H1 (cell line): Measurements from ENCODE around the gene PPP1R3C. TPM values are rescaled to one million over a fixed set of nuclear protein-coding genes. Genes with fewer than 3 reads are reported as not detected.

Source experiments
- CTCF ChIA-PET: fragments of 300-600 bp; sonication (Branson Sonifier 250); formaldehyde crosslinking; loops from one replicate; lab custom pipeline; 2021; ENCODE audit not compliant: partially characterized antibody; lab: Charles Lee
- POLR2A ChIA-PET: fragments of 300-600 bp; sonication (Branson Sonifier 250); formaldehyde crosslinking; loops from one replicate; lab custom pipeline; 2021; ENCODE audit warnings: inconsistent platforms; ENCODE audit not compliant: partially characterized antibody; lab: Charles Lee
- DNase-seq, 2 experiments: peaks; one replicate each; pipeline versions ENCODE4 v3.0.0 to v3.0.0-alpha.2; 2010 to 2022; ENCODE audit warnings: low spot score in 2 of 2, low read depth in 1 of 2, mixed read lengths in 1 of 2
- FAIRE-seq: peaks from 2 replicates; lab custom pipeline; 2011; peaks lifted over from hg19 to GRCh38; lab: Jason Lieb, UNC
- H2AFZ ChIP-seq: 2 replicates; pipeline ENCODE4 v1.8.1; 2012; ENCODE audit warnings: low read length, inconsistent platforms
- H2AK5ac ChIP-seq: 2 replicates; pipeline ENCODE4 v1.6.1; 2013; ENCODE audit warnings: low read depth, low read length
- H2BK120ac ChIP-seq: replicated peaks from 2 replicates; pipeline ENCODE3; 2013; ENCODE audit warnings: low read depth, low read length, inconsistent platforms
- H2BK12ac ChIP-seq: 2 replicates; pipeline ENCODE4 v1.6.1; 2013; ENCODE audit warnings: low read depth, low read length
- H2BK15ac ChIP-seq: 2 replicates; pipeline ENCODE4 v1.6.1; 2013; ENCODE audit warnings: low read length
- H2BK20ac ChIP-seq: 2 replicates; pipeline ENCODE4 v1.6.1; 2013; ENCODE audit warnings: low read length
- H2BK5ac ChIP-seq: 2 replicates; pipeline ENCODE4 v1.6.1; 2013; ENCODE audit warnings: low read depth, low read length
- H3K14ac ChIP-seq: 2 replicates; pipeline ENCODE4 v1.6.1; 2013; ENCODE audit warnings: inconsistent platforms; ENCODE audit not compliant: insufficient read length
- H3K18ac ChIP-seq: 2 replicates; pipeline ENCODE4 v1.6.1; 2013; ENCODE audit warnings: low read length; ENCODE audit errors: extremely low read depth
- H3K23ac ChIP-seq: 2 replicates; pipeline ENCODE4 v1.6.1; 2013; ENCODE audit warnings: inconsistent platforms; ENCODE audit not compliant: insufficient read length
- H3K23me2 ChIP-seq: 2 replicates; pipeline ENCODE4 v1.6.1; 2013; ENCODE audit warnings: low read depth, low read length
- H3K27ac ChIP-seq: 2 replicates; pipeline ENCODE4 v1.6.1; 2011; ENCODE audit warnings: low read depth, low read length, inconsistent platforms
- H3K27me3 ChIP-seq, 4 experiments: replicated peaks in 1 of 4; 1 replicate in 1 of 4; 2 replicates in 3 of 4; pipeline versions ENCODE4 v1.6.1 to v1.8.1; 2011 to 2013; ENCODE audit warnings: low read length in 3 of 4, mild to moderate bottlenecking in 3 of 4, inconsistent platforms in 2 of 4, mixed read lengths in 2 of 4, moderate library complexity in 1 of 4; ENCODE audit not compliant: control insufficient read depth in 3 of 4, insufficient read depth in 3 of 4; ENCODE audit errors: extremely low read depth in 1 of 4
- H3K36me3 ChIP-seq, 4 experiments: 2 replicates each; pipeline versions ENCODE4 v1.6.1 to v1.8.1; 2011 to 2013; ENCODE audit warnings: mild to moderate bottlenecking in 4 of 4, low read length in 3 of 4, moderate library complexity in 2 of 4, control low read depth in 1 of 4, inconsistent platforms in 1 of 4; ENCODE audit not compliant: insufficient read depth in 4 of 4, control insufficient read depth in 2 of 4
- H3K4ac ChIP-seq: replicated peaks from 2 replicates; pipeline ENCODE3; 2013; ENCODE audit warnings: low read length, low read depth, mixed read lengths, inconsistent platforms; ENCODE audit not compliant: insufficient read length
- H3K4me1 ChIP-seq, 4 experiments: replicated peaks in 1 of 4; 1 replicate in 1 of 4; 2 replicates in 3 of 4; pipeline versions ENCODE4 v1.6.1 to v1.8.1; 2011 to 2013; ENCODE audit warnings: low read length in 3 of 4, inconsistent platforms in 2 of 4, mixed read lengths in 1 of 4; ENCODE audit not compliant: insufficient read depth in 4 of 4, control insufficient read depth in 3 of 4
- H3K4me2 ChIP-seq, 2 experiments: 2 replicates each; pipeline versions ENCODE4 v1.6.1 to v1.8.1; 2011 to 2013; ENCODE audit warnings: low read depth in 2 of 2, low read length in 2 of 2, control low read depth in 1 of 2, inconsistent platforms in 1 of 2, mild to moderate bottlenecking in 1 of 2; ENCODE audit not compliant: insufficient read depth in 1 of 2
- H3K4me3 ChIP-seq, 4 experiments: fragments of 200-600, 300-600 bp in 1 of 4; sonication (generic), shearing (Covaris generic), sonication (Bioruptor Twin) in 1 of 4; 2 replicates each; pipeline versions ENCODE4 v1.5.1 to v1.8.1; 2011 to 2016; ENCODE audit warnings: low read length in 4 of 4, low read depth in 3 of 4, control low read depth in 2 of 4, inconsistent platforms in 2 of 4, mild to moderate bottlenecking in 2 of 4, mixed read lengths in 1 of 4, moderate library complexity in 1 of 4; ENCODE audit not compliant: insufficient read depth in 2 of 4; ENCODE audit errors: extremely low read depth in 1 of 4
- H3K56ac ChIP-seq: replicated peaks from 2 replicates; pipeline ENCODE3; 2013; ENCODE audit warnings: low read depth, mild to moderate bottlenecking, mixed read lengths, low read length, inconsistent platforms; ENCODE audit not compliant: insufficient read length
- H3K79me1 ChIP-seq: 2 replicates; pipeline ENCODE4 v1.6.1; 2013; ENCODE audit warnings: low read depth, low read length, control low read depth
- H3K79me2 ChIP-seq, 2 experiments: 2 replicates each; pipeline versions ENCODE4 v1.6.1 to v1.8.1; 2012 to 2013; ENCODE audit warnings: low read length in 2 of 2, mild to moderate bottlenecking in 2 of 2, inconsistent platforms in 1 of 2; ENCODE audit not compliant: insufficient read depth in 2 of 2, control insufficient read depth in 1 of 2
- H3K9ac ChIP-seq, 4 experiments: replicated peaks in 1 of 4; 1 replicate in 1 of 4; 2 replicates in 3 of 4; pipeline versions ENCODE4 v1.6.1 to v1.8.1; 2011 to 2013; ENCODE audit warnings: low read depth in 3 of 4, low read length in 3 of 4, control low read depth in 2 of 4, mild to moderate bottlenecking in 2 of 4, moderate library complexity in 2 of 4, inconsistent platforms in 1 of 4; ENCODE audit errors: extremely low read depth in 1 of 4
- H3K9me3 ChIP-seq, 2 experiments: 2 replicates each; pipeline versions ENCODE4 v1.6.1 to v1.8.1; 2012 to 2013; ENCODE audit warnings: mild to moderate bottlenecking in 2 of 2, moderate library complexity in 2 of 2, control low read depth in 1 of 2, inconsistent platforms in 1 of 2, low read depth in 1 of 2, low read length in 1 of 2, mixed read lengths in 1 of 2; ENCODE audit not compliant: insufficient read depth in 2 of 2
- H4K20me1 ChIP-seq, 2 experiments: replicated peaks in 1 of 2; 2 replicates each; pipeline versions ENCODE3 to v1.8.1; 2011 to 2013; ENCODE audit warnings: inconsistent platforms in 2 of 2, low read length in 2 of 2, mild to moderate bottlenecking in 1 of 2; ENCODE audit not compliant: insufficient read depth in 2 of 2, control insufficient read depth in 1 of 2
- H4K5ac ChIP-seq: 2 replicates; pipeline ENCODE4 v1.6.1; 2013; ENCODE audit warnings: low read length, low read depth, mixed read lengths, inconsistent platforms; ENCODE audit not compliant: insufficient read length
- H4K8ac ChIP-seq: 2 replicates; pipeline ENCODE4 v1.8.0; 2013; ENCODE audit warnings: mild to moderate bottlenecking, moderate library complexity, low read length, inconsistent platforms; ENCODE audit not compliant: insufficient read depth; ENCODE audit errors: extremely low read depth
- H4K91ac ChIP-seq: replicated peaks from 2 replicates; pipeline ENCODE3; 2013; ENCODE audit warnings: low read length, mixed read lengths, inconsistent platforms; ENCODE audit not compliant: insufficient read length
- BCL11A ChIP-seq, 2 experiments: IDR thresholded peaks; one replicate each; pipeline ENCODE4 v1.6.1; 2011; ENCODE audit warnings: low read depth in 2 of 2, low read length in 2 of 2, mild to moderate bottlenecking in 2 of 2
- CBX8 ChIP-seq: fragments of 300-800, 300-1000 bp; sonication (generic); IDR thresholded peaks from 2 replicates; pipeline ENCODE4 v1.7.1; 2016; ENCODE audit warnings: low read depth, low read length, borderline replicate concordance
- CEBPB ChIP-seq: IDR thresholded peaks from 2 replicates; pipeline ENCODE4 v1.6.1; 2012; ENCODE audit warnings: low read depth, low read length
- GABPA ChIP-seq: IDR thresholded peaks from 2 replicates; pipeline ENCODE4 v1.6.1; 2011; ENCODE audit warnings: mild to moderate bottlenecking, low read length, moderate library complexity, borderline replicate concordance; ENCODE audit not compliant: insufficient read depth
- KDM1A ChIP-seq: fragments of 200-600, 300-600 bp; sonication (generic); IDR thresholded peaks from 2 replicates; pipeline ENCODE4 v1.7.1; 2016; ENCODE audit warnings: mild to moderate bottlenecking, low read length, borderline replicate concordance
- KDM4A ChIP-seq: IDR thresholded peaks from one replicate; pipeline ENCODE4 v1.7.1; 2012; ENCODE audit warnings: low read depth, mild to moderate bottlenecking, moderate library complexity, low read length, inconsistent platforms; ENCODE audit not compliant: severe bottlenecking
- KDM5A ChIP-seq: fragments of 200-600 bp; IDR thresholded peaks from 2 replicates; pipeline ENCODE4 v1.7.1; 2012; ENCODE audit warnings: mild to moderate bottlenecking, low read length, inconsistent platforms, mixed read lengths
- RNF2 ChIP-seq: fragments of 200-900, 300-1000 bp; sonication (generic); IDR thresholded peaks from 2 replicates; pipeline ENCODE4 v1.7.1; 2016; ENCODE audit warnings: borderline replicate concordance, low read depth, mild to moderate bottlenecking, antibody characterized with exemption, low read length; ENCODE audit not compliant: poor library complexity, severe bottlenecking; ENCODE audit errors: missing control alignments
- SIX5 ChIP-seq: IDR thresholded peaks from 2 replicates; pipeline ENCODE4 v1.6.1; 2011; ENCODE audit warnings: mild to moderate bottlenecking, low read depth, low read length
- SP2 ChIP-seq: IDR thresholded peaks from 2 replicates; pipeline ENCODE4 v1.6.1; 2012; ENCODE audit warnings: mild to moderate bottlenecking, low read length, inconsistent platforms
- SP4 ChIP-seq: IDR thresholded peaks from 2 replicates; pipeline ENCODE4 v1.6.1; 2012; ENCODE audit warnings: low read length, inconsistent platforms
- USF2 ChIP-seq: IDR thresholded peaks from 2 replicates; pipeline ENCODE4 v1.6.1; 2011; ENCODE audit warnings: low read length, improper control_type of control experiment
- YY1 ChIP-seq: IDR thresholded peaks from 2 replicates; pipeline ENCODE4 v1.6.1; 2011; ENCODE audit warnings: low read depth, mild to moderate bottlenecking, low read length
- ZNF274 ChIP-seq: IDR thresholded peaks from 2 replicates; pipeline ENCODE4 v1.7.0; 2012; ENCODE audit warnings: low read length, borderline replicate concordance; ENCODE audit errors: extremely low read depth
- WGBS, 2 experiments: shearing (Covaris generic) in 1 of 2; methylation state at CpG; one replicate each; pipeline versions ENCODE4 v1.1.6 to v1.1.7; 2013 to 2015; ENCODE audit warnings: low lambda C conversion rate in 2 of 2, mixed read lengths in 2 of 2, inconsistent platforms in 1 of 2, low coverage in 1 of 2, missing lambda C conversion rate in 1 of 2; ENCODE audit not compliant: insufficient replicate concordance in 2 of 2, insufficient coverage in 1 of 2, insufficient read length in 1 of 2; ENCODE audit errors: extremely low coverage in 1 of 2, missing lambda C conversion rate in 1 of 2; 5-methylcytosine and 5-hydroxymethylcytosine counted together
- polyA plus RNA-seq, 7 experiments: library from polyadenylated mRNA; depleted of rRNA in 3 of 7; stranded (reverse) in 5 of 7; unstranded in 2 of 7; fragments of >200 nt in 5 of 7; fragments of 200-250 nt in 2 of 7; gene quantifications; 1 replicate in 5 of 7; 2 replicates in 1 of 7; 4 replicates in 1 of 7; pipeline versions ENCODE4 v1.2.1 to v1.2.3, GENCODE V29; 2011 to 2013; ENCODE audit warnings: missing spikeins in 2 of 7, mixed read lengths in 2 of 7
- total RNA-seq: library from RNA; stranded (reverse); fragmentation: NEBNext Ultra II Directional; extraction: Animal tissue kit (Norgen Biotek cat#: 25700); gene quantifications from 2 replicates; pipeline ENCODE4 v1.2.1, GENCODE V29; 2021

Gene PPP1R3C
- total and polyA plus RNA-seq, 2 of the 8 experiments (the other 6 are each of a cell fraction or from before 2014, with no cell fraction given) = 1.3 TPM

- no peak overlapping the region for H2BK120ac ChIP-seq
- no peaks in the 10 kb centered on the region for H3K36me3 ChIP-seq
- no peaks in the 10 kb centered on the region for H3K9me3 ChIP-seq
- no peak overlapping the region for H3K9ac ChIP-seq
- H4K20me1 ChIP-seq = no peaks in the 10 kb centered on the region
- H3K4ac ChIP-seq = no peak overlapping the region
- CTCF ChIA-PET = interaction anchor here (1.0 to 1.1 kb wide), 2 partner anchors 11 to 13 kb away, joined by 3 to 4 read pairs; no protein-coding TSS in a partner anchor
- H2AFZ ChIP-seq = no peak overlapping the region
- H2BK5ac ChIP-seq = no peak overlapping the region
- no peak overlapping the region for H3K18ac ChIP-seq
- FAIRE-seq (no peak), DNase-seq (no peak)
- no peaks in the 10 kb centered on the region for H3K79me1 ChIP-seq
- no peak overlapping the region for H4K5ac ChIP-seq
- H3K14ac ChIP-seq = no peak overlapping the region
- no peak overlapping the region for H3K4me3 ChIP-seq
- H3K23ac ChIP-seq = no peak overlapping the region
- H3K27ac ChIP-seq = no peak overlapping the region
- no peak overlapping the region for H2BK15ac ChIP-seq
- WGBS, 2 experiments = 87% methylated on average over 2 of the region's 2 CpGs; no CpG with 5 or more reads in 1 of the 2 experiments
- H3K79me2 ChIP-seq = no peaks in the 10 kb centered on the region
- H2BK12ac ChIP-seq = no peak overlapping the region
- POLR2A ChIA-PET = no interaction called here
- H2AK5ac ChIP-seq = no peak overlapping the region
- H2BK20ac ChIP-seq = no peak overlapping the region
- H4K91ac ChIP-seq = no peak overlapping the region
- no peak overlapping the region for H3K4me2 ChIP-seq
- H3K56ac ChIP-seq = no peak overlapping the region
- no peak overlapping the region for H4K8ac ChIP-seq
- no peaks in the 10 kb centered on the region for H3K4me1 ChIP-seq
- H3K27me3 ChIP-seq = no peaks in the 10 kb centered on the region
- H3K23me2 ChIP-seq = no peaks in the 10 kb centered on the region
- TF ChIP-seq USF2 (no peak), CBX8 (no peak), RNF2 (no peak), SIX5 (no peak), KDM1A (no peak), SP2 (no peak), ZNF274 (no peak), GABPA (no peak), CEBPB (no peak), SP4 (no peak), YY1 (no peak), KDM4A (no peak), BCL11A (IDR thresholded peaks at IDR 0.05; ENCODE audit: low read depth in 2 of 2, low read length in 2 of 2) (no peak), KDM5A (no peak)
Observed at GRCh38 chr10:91614225-91614624, 18.6 kb downstream of the PPP1R3C start.
